DMS153 treated with DMSO at 0.1 percent for 48 hours (cell line): ENCODE measurements around the gene SUN2.

Source experiments
- DNase-seq: peaks from one replicate; lab custom pipeline; 2025; ENCODE audit not compliant: unreplicated experiment; lab: John Stamatoyannopoulos, UW

The SUN2 gene

GRCh38 chr22:38718414-38718813, 37.4 kb downstream of the SUN2 start:
- no peak for DNase-seq

DNA sequence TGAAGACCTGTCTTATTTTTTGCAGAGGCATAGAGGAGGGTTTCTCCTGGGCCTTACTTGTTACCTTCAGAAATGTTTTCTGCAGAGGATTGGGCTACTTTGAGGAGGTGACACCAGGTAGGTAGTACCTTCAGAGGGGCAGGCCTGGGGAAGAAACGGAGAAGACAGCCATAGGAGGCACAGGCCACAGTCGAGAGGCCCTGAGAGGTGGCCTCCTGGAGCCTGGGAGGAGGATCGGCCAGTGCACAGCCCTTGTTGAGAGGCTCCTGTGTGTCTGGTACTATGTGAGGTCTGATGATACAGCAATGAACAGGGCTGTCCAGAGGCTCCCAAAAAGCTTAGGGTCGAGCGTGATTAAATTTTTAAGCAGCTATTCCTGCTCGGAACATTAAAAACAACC, 38.6 kb downstream of the SUN2 start:
- no peak for DNase-seq

DNA sequence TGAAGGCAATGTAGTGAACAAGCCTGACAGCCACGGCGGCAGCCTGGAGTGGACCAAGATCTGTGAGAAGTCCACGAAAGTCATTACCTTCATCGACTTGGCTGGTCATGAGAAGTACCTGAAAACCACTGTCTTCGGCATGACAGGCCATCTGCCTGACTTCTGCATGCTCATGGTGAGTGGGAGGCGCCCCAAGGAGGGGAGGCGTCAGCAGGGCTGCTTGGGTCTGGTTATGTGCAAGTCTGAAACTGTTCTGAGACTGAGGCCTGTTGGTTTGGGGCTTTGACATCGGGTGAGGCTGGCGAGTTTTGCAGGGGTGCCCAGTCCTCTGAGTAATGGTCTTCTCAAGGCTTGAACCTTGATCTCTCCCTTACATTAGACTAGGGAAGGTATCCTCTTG, 39.0 kb downstream of the SUN2 start:
- no peak for DNase-seq

DNA sequence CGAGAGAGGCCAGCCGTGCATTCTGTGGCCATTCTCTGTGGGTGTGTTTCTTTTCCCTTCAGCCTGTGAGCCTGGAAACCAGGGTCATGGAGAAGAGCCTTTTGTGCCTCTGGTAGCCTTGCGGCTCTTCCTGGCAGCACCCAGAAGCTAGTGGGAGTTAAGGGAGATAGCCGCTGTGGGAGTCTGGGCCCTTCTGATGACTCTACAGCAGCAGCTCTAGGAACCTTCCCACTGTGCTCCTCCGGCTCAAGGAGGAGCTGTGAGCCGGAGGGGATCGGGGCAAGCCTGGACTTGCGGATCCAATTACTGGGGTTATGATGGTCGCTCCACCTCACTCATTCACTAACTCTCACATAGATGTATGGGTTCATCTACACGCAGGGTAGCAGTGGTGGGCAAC, 39.5 kb downstream of the SUN2 start:
- no peak for DNase-seq

DNA sequence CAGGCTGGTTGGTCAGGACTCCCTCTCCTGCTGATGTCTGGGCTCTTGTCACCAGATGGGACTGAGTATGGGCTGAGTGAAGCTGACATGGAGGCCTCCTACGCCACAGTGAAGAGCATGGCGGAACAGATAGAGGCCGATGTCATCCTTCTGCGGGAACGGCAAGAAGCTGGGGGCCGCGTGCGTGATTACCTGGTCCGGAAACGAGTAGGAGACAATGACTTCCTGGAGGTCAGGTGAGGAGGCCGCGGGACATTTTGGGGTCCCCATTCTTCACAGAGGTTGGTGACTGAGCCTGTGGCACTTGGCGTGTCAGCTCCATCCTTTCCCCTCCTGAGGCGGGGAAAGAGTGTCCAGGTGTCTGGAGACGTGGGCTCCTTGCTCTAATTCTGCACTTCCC, 39.9 kb downstream of the SUN2 start:
- DNase-seq: no peak

GRCh38 chr22:38715176-38715764, 40.5 kb downstream of the SUN2 start:
- no peak for DNase-seq

GRCh38 chr22:38713921-38714320, 41.9 kb downstream of the SUN2 start:
- DNase-seq: no peak

GRCh38 chr22:38712486-38713207, 43.2 kb downstream of the SUN2 start:
- DNase-seq: no peak

DNA sequence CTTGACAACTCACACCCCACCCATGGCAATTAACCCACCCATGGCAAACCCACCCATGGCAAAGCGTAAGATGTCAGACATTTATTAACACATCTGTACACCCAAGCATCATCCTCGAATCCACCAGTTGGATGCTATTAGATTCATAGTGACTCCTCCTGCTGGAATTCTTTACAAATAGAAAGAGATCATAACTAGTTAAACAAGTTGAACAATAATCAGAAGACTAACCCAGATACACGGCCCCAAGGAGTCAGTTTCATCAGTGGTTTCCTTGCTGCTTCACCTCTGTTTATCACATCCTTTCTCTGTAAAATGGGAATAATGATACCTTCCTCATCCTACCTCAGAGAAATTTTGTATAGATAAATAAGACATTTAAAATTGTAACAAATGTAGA, 44.9 kb downstream of the SUN2 start:
- DNase-seq: no peak

DNA sequence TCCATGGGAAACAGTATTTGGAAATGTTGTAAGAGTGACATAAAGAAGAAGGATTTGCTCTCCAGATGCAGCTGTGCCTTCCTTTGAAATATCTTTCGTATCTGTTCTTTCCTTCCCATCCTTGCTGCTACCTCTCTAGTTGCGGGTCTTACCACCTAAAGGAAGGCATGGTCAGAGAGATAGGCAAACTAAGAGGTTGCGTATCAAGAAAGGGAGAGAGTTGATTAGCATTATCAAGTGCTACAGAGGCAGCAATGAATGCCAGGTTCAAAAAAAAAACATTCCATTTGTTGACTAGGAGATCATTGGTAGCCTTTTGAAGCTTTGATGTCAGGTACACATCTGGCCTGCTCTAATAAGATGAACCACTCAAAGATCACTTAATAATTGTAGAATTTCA, 45.4 kb downstream of the SUN2 start:
- no peak for DNase-seq

- DNase-seq: no peak
Observed at GRCh38 chr22:38709306-38709705, 46.5 kb downstream of the SUN2 start.

DNA sequence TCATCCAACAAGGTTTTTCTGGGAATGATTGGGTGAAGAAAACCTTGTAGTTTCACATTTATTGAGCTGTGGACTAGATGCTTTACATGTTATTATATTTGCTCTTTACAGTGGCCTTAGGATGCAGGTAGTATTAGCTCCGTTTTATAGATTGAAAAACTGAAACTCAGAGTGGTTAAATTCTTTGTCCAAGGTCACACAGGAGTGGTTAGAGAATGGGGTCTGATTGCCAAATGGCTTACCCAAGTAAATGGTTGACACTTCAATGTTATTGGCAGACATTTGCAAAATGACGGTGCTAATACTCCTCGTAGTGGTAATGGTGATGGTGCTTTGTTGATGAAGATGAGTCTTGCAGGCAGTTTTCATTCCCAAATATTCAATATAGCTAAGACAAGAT, 47.8 kb downstream of the SUN2 start:
- DNase-seq: no peak

DNA sequence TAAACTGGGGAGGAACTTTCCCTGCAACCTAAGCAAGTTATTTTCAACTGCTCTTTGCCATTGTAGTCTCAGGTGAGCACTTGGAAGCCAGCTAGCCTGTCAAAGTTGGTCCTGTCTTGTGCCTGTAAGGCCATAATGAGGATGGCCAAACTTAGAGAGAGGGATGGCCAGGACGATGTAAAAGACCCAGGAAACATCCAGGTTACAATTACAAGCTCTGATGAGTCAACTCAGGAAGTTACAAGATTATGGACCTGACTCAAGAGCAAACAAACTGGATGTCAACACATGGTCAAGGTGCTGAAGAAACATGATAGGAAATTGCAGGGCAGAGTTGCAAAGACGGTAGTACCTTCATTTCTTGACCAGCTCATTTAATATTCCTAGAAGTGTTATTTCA, 48.5 kb downstream of the SUN2 start:
- DNase-seq: no peak

- DNase-seq: no peak
Observed at GRCh38 chr22:38706901-38707195, 49.0 kb downstream of the SUN2 start.

DNA sequence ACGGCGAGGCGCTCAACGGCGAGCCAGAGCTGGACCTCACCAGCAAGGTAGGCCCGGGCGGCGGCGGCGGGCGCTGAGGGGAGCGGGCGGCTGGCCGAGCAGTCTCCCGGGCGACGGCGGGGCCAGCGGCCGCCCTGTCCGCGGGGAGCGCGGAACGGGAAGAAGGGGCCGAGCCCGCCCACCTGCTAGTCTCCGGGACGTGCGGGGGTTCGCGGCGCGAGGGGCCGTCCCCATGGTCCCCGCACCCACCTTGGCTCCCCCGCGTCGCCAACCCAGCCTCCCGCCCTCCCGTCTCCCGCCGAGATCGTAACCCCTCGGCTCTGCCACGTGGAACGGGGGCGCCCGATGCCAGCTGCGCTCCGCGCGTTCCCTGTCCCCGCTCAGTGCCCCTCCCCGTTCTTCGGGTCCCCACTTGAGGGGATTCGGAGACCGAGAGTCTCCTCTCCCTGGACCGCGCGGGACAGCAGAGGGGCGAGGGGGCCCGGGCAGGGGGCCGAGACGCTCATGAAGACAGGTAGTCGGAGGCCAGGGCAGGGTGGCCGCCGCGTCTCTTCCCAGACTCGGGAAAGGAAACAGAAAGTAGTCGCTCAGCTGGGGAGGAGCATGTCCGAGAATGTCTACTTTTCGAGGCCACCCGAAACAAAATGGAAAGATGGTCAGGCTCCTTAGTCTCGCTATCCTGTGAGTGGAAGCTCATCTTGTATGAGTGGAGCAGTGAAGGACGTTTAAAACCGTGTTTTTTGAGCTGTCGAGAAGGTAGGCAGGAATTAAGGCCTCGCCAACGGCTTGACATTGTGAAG, 49.5 kb downstream of the SUN2 start:
- DNase-seq: no peak

DNA sequence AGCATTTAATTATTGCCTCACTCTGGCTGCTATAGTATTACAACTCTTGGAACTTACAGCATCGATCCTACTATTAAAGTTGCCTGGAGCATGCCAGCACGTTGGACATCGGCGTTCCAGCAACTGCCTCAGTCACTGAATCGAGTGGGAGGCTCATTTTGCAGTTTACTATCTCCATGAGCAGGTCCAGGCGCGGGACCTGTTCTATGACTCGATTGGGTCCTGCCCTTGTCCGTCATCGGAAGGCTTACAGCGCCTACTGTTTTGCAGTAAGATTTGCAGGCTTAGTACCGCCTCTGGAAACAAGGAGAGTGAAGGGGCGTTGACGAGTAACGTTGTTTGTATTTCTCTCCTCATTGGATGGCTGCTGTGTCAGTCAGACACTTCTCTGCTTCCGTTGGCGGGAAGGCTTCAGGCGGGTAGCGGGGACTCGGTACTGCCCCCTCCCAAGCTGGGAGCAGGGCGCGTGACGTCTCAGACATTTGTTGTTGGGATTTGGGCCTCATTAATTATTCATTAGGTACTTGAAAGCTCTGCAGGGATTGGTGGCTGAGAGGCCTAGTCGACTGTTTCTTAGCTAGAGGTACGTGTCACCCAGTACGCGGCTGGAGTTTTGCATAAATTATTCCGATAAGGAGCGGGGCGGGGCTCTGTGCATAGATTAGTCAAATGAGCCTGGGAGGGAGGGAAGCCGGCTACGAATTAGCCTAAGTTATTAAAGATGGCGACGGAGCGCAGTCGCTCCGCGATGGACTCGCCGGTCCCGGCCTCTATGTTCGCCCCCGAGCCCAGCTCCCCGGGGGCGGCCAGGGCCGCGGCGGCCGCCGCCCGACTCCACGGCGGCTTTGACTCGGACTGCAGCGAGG, 50.3 kb downstream of the SUN2 start, which contains the start of gene GTPBP1:
Gene GTPBP1, plus strand, starts transcription at position 710 of the 866 bp plus-strand sequence. Its CDS starts 12 bp downstream, at position 722.
- peak; percentile 99 for DNase-seq

GRCh38 chr22:38704654-38705234, 51.1 kb downstream of the SUN2 start:
- DNase-seq: no peak

DNA sequence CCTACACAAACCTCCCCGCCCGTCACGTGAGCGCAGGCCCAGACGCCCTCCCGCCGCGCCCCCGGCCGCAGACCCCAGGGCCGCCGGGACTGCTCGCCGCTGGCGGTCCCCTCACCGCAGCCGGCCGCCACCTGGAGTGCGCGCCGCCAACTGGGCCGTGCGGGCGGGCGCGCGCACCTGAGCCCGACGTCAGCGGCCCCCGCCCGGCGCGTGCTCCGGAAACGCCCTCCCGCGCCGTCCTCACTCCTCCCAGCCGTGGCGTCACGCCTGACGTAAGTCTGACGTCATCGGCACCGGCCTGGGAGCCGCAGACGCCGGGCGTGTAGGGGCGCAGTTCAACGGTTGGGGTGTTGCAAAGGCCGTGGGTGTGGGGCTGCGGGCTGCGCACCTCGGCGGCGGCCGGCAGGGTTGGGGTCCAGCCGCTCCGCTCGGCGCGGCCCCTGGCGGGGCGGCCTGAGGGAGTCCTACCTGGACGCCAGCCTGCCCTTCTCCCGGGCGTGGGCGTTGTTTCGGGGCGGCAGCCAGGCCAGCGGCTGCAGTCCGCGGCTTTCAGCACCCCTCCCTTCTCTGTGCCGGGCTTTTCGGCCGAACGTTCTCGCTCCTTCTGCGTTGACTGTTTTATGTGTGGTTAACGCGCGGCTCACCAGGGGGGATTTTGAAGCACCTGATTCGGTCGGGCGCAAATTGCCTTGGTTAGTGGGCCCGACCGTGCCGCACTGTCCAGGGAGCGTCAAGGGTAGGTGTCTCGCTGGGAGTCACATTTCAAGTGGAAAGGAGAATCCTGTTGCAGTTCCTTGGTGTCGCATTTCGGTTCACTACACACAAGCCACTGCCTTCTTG, 54.8 kb downstream of the SUN2 start, which contains the start of gene JOSD1:
Gene JOSD1, minus strand, starts transcription at position 155 of the 840 bp plus-strand sequence. CDS start 956 bp downstream, outside the sequence.
- DNase-seq: peak; percentile 63

GRCh38 chr22:38700270-38700788, 55.5 kb downstream of the SUN2 start:
- no peak for DNase-seq

DNA sequence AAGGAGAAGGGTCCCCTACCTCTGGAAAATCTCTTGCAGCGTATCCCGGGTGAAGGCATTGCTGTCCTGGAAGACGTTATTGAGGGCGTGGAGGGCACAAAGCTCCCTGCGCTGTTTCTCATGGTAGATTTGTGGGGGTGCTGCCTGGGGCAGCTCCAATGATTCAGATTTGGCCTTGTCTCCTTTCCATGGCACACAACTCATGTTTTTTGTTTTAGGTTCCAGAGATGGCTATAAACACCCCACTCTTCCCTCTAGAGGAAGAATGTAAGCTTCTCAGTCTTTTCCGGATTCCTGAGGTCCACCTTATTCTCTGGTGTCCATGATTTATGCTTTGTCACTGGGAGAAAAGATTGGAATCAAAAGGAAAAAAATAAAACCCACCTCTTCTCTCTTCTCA, 56.0 kb downstream of the SUN2 start:
- DNase-seq: no peak
